GM18951 (cell line): ENCODE measurements around the gene DLG2.

Source experiments
- POLR2A ChIP-seq: IDR thresholded peaks from 4 replicates; pipeline ENCODE4 v1.6.1; 2011; ENCODE audit warnings: mild to moderate bottlenecking; ENCODE audit not compliant: insufficient read length, insufficient read depth; ENCODE audit errors: extremely low read depth
- in situ Hi-C: fragments of 300-500 bp; cut with MboI; formaldehyde crosslinking; loops from one replicate; pipeline ENCODE4 v1.12.0; 2022; ENCODE audit warnings: low sequenced_read_pairs, mixed read lengths, inconsistent platforms; ENCODE audit not compliant: unreplicated experiment

The DLG2 gene

GRCh38 chr11:83801799-83802198 lies 1825.3 kb downstream of the DLG2 start:
- TF ChIP-seq POLR2A = no peak

DNA sequence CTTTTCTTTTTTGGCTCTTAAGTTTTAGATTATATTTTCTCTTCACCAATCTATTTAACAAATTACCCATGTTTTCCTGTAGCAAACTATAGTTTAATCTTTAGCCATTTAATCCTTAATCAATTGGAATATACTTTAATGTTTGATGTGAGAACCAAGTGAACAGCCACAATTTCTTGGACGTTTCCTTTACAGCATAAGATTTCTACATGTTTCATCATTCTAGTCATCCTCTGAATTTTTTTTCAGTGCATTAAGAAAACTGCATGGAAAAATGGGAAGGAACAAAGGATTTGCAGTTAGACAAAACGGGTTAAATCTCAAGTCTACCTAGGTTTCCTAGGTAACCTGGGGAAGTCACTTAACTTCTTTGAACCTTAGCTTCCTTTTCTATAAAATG lies 1833.8 kb downstream of the DLG2 start:
- TF ChIP-seq POLR2A = no peak

More at GRCh38 chr11:83801799-83802198, 1825.3 kb downstream of the DLG2 start:
- in situ Hi-C loops = loop anchor here (25.0 kb wide), 2 partner anchors 514 to 939 kb away; partner anchors contain the start of gene CCDC90B

DNA sequence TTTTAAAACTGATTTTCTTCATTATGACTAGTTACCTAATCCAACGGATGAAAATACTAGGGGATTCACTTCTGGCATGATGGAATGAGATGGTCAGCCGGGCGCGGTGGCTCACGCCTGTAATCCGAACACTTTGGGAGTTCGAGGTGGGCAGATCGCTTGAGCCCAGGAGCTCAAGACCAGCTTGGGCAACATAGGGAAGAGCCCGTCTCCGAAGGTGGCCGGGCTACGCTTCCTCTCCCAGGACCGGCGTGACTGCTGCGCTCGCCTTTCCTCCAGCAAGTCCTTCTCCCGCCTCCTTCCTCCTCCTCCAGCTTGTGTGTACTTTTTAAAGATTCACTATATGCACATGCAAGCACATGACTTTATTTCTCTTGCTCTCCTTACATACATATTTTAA lies 1835.6 kb downstream of the DLG2 start:
- in situ Hi-C loops = no loop called here
- no peak for TF ChIP-seq POLR2A

More for the DNA sequence above, 1833.8 kb downstream of the DLG2 start:
- in situ Hi-C loops = no loop called here

DNA sequence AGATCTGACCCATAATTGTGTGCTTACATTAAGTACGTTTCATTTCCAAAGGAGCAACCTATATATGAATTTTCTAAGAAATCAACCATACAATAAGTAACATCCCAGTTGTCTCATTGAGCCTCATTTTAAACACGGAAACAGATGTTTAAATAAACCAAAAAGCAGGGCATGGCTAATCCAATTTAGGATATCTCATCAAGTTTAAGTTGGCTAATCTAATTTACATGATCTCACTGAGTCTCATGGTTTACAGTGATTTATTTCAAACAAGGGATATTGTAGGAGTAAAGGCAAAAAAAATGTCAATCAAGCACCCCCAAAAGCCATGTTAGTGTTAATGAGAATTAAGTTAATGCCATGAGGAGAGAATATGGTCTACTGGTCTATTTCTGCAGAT lies 1841.2 kb downstream of the DLG2 start:
- in situ Hi-C loops = no loop called here
- no peak for TF ChIP-seq POLR2A

- TF ChIP-seq POLR2A = no peak
- in situ Hi-C loops = no loop called here
Measured at GRCh38 chr11:83784419-83784818, 1842.7 kb downstream of the DLG2 start.

GRCh38 chr11:83782329-83782728 lies 1844.8 kb downstream of the DLG2 start:
- TF ChIP-seq POLR2A = no peak
- in situ Hi-C loops = no loop called here

GRCh38 chr11:83779876-83780275 lies 1847.3 kb downstream of the DLG2 start:
- TF ChIP-seq POLR2A = no peak

GRCh38 chr11:83778596-83778995 lies 1848.5 kb downstream of the DLG2 start:
- TF ChIP-seq POLR2A = no peak
- in situ Hi-C loops = no loop called here

More at GRCh38 chr11:83779876-83780275, 1847.3 kb downstream of the DLG2 start:
- in situ Hi-C loops = no loop called here

GRCh38 chr11:83773950-83774880 lies 1852.9 kb downstream of the DLG2 start:
- in situ Hi-C loops = no loop called here
- TF ChIP-seq POLR2A = no peak

DNA sequence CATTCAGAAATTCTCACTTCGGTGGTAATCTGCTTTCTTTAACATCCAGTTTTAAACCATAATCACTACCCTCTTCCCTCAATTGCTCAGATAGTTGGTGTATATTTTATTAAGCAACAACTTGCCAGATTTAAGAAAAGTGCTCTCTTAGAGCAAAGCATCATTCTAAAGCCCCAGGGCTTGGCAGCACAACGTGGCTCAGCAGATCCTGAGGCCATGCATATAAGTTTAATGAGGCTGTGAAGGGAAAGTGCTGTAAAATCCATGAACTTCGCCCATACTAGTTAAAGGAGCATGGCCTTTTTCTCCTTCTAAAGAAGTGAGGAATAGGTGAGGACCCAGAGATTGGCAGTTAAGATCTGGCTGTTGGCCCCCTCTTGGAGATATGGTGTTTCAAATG lies 1858.7 kb downstream of the DLG2 start:
- TF ChIP-seq POLR2A = no peak
- in situ Hi-C loops = no loop called here

- in situ Hi-C loops = no loop called here
- no peak for TF ChIP-seq POLR2A
Measured at GRCh38 chr11:83766932-83767331, 1860.2 kb downstream of the DLG2 start.

- TF ChIP-seq POLR2A = no peak
- in situ Hi-C loops = no loop called here
Measured at GRCh38 chr11:83764643-83765042, 1862.5 kb downstream of the DLG2 start.

DNA sequence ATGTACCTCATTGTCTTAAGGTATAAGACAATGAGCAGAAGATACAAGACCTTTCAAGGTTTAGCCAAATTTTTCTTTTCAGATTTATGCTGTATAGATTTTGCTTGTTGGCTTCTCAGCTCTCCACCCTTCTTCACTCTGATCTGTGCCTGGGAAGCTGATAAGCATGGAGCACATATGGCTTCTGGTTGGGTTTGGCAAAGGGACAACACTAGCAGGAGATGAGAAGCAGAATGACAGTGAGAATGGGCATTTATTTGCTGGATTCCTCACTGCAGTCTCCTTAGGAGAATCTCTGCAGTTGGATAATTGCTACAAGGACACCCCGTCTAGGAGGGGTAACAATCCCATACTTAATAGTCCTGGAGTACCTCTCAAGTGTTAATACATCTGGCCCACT lies 1866.2 kb downstream of the DLG2 start:
- TF ChIP-seq POLR2A = no peak
- in situ Hi-C loops = no loop called here

DNA sequence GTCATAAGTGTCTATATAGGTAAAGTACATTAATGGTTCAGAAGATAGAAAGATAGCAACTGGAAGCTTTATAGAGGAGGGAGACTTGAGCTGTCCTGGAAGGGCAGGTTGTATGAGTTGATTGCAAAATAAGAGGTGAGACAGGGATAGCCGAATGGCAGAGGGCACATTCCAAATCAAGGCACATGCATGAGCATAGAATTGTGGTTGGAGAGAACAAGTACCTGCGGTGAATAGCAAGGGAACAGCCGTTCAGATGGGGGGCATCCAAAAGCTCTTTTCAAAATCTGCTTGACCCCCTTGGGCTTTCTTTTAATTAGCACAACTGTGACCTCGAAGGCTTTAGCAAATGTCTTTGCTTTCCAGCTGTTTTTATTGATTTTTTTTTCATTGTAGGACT lies 1868.0 kb downstream of the DLG2 start:
- TF ChIP-seq POLR2A = no peak
- in situ Hi-C loops = no loop called here
